Measurements from ENCODE around the gene GFY.

The GFY gene

GRCh38 chr19:49474542-49474924, 49.3 kb downstream of the GFY start:
- no peak for TF ChIP-seq CTCF (IDR thresholded peaks at IDR 0.05; ENCODE audit: extremely low read depth, insufficient read depth, missing control alignments)
- no peak for DNase-seq (ENCODE audit: low spot score)
- in situ Hi-C loops (cut with MboI; ENCODE audit: low pct_unique_long_range_greater_than_20kb, low sequenced_read_pairs, unreplicated experiment) = no loop called here

GRCh38 chr19:49475191-49475917, 50.2 kb downstream of the GFY start:
- DNase-seq (ENCODE audit: low spot score) = no peak
- in situ Hi-C loops (cut with MboI; ENCODE audit: low pct_unique_long_range_greater_than_20kb, low sequenced_read_pairs, unreplicated experiment) = no loop called here
- no peak for TF ChIP-seq CTCF (IDR thresholded peaks at IDR 0.05; ENCODE audit: extremely low read depth, insufficient read depth, missing control alignments)

- peak; percentile 53 for TF ChIP-seq CTCF (IDR thresholded peaks at IDR 0.05; ENCODE audit: extremely low read depth, insufficient read depth, missing control alignments)
- in situ Hi-C loops (cut with MboI; ENCODE audit: low pct_unique_long_range_greater_than_20kb, low sequenced_read_pairs, unreplicated experiment) = no loop called here
- no peak for DNase-seq (ENCODE audit: low spot score)
These were observed 51.0 kb downstream of the GFY start for GRCh38 chr19:49475995-49476880.

All from GM13977 (cell line).